ENCODE measurements around the gene INSIG1. TPM values are rescaled to one million over a fixed set of nuclear protein-coding genes. Genes with fewer than 3 reads are reported as not detected.
A peak's percentile ranks its signal among the peaks of the same experiment; 100 is the strongest.

INSIG1 gene
- total RNA-seq, 1 donor from 2014 or later, result 53.5 TPM

- ATAC-seq, result no peak
These were observed 11.8 kb upstream of the INSIG1 start for GRCh38 chr7:155285833-155286232.

- no peak for ATAC-seq
These were observed 11.0 kb upstream of the INSIG1 start for GRCh38 chr7:155286686-155287085.

GRCh38 chr7:155287284-155287935, 10.3 kb upstream of the INSIG1 start:
- ATAC-seq, result no peak

DNA sequence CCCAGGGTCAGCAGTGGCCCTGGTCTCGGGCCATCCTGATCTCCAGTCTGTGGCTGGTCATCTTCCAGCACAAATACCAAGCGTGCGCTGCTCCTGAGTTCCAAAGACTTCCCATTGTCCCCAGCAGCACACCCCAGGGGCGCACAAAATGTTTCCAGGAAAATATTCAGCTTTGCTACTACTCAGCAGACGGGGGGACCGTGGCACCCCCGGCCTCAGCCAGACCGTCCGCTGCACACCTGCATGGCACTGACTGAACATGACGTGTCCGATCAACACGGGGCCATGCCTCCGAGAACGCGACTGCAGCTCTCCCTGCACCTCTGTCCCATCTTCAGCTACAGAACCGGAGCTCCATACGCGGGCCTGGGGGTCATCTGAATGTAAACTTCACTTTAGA, 9.6 kb upstream of the INSIG1 start:
- ATAC-seq, result no peak

- no peak for ATAC-seq
These were observed 8.6 kb upstream of the INSIG1 start for GRCh38 chr7:155289107-155289506.

DNA sequence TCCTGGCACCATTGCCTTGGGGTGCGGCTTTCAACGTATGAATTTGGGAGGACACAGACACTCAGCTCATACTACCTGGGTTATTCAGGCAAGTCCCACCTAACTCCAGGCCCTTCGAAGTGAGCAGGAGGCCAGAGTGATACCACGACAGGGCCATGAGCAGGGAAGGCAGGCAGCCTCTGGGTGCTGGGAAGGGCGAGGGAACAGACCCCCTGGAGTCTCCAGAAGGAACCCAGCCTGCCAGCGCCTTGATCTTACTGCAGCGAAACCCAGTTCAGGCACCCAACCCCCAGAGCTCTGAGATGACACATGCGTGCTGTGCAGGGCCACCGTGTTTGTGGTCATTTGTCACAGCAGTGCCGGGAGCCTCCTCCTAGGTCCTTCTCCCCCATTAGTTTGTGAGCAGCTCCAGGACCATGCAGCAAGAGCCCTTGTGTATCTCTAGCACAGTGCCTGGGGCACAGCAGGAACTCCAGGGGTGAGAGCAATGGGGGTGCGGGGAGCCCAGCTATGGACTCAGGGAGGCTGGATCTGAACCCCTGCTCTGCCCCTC, 7.7 kb upstream of the INSIG1 start:
- no peak for ATAC-seq

- peak; percentile 82 for ATAC-seq
These were observed 6.6 kb upstream of the INSIG1 start for GRCh38 chr7:155291045-155291530.

GRCh38 chr7:155291729-155292128, 5.9 kb upstream of the INSIG1 start:
- ATAC-seq, result no peak

- ATAC-seq, result no peak
These were observed 4.9 kb upstream of the INSIG1 start for GRCh38 chr7:155292680-155293226.

DNA sequence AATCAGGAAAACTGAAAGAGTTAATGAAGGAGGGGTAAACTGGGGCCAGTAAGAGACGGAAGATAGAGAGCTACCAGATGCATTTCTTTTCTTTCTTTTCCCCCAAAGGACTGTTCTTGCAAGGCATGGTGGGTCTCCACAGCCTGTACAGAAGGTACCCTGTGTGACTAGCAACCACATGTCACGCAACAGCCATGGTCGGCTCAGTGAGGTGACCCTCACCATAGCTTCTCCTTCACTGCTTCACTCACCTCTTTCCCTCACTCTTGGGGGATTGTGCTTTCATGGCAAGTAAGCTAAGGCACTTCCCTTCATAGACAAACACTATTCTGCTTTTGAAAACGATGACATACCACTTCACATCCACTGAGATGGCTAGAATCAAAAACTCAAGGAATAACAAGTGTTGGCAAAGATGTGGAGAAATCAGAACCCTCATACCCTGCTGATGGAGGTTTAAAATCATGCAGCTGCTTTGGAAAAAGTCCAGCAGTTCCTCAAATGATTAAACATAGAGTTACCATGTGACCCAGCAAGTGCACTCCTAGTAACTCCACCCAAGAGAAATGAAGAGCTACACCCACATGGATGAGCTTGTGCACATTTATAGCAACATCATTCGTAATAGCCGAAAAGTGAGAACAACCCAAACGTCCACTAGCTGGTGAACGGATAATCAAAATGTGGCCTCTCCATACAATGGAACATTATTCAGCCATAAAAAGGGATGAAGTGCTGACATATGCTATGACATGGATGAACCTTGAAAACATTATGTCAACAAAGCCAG, 3.8 kb upstream of the INSIG1 start:
- no peak for ATAC-seq

GRCh38 chr7:155294511-155294778, 3.2 kb upstream of the INSIG1 start:
- no peak for ATAC-seq

DNA sequence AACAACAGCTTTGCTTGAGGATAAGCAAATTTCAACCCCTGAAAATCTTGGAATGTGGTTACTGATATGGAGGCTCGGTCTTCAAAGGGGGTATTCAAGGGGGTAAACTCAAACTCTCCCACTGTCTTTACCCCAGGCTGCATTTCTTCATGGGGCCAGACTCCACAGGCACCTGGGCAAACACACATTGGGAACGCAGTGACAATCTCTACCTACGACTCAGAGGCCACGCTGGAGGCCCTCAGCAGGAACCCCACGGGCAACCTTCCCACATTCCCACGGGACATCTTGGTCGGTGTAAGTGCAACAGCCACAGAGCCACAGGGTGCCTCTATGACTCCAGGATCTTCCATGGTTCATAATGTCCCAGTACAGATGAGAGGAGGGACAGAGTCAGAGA, 2.2 kb upstream of the INSIG1 start:
- ATAC-seq, result no peak

DNA sequence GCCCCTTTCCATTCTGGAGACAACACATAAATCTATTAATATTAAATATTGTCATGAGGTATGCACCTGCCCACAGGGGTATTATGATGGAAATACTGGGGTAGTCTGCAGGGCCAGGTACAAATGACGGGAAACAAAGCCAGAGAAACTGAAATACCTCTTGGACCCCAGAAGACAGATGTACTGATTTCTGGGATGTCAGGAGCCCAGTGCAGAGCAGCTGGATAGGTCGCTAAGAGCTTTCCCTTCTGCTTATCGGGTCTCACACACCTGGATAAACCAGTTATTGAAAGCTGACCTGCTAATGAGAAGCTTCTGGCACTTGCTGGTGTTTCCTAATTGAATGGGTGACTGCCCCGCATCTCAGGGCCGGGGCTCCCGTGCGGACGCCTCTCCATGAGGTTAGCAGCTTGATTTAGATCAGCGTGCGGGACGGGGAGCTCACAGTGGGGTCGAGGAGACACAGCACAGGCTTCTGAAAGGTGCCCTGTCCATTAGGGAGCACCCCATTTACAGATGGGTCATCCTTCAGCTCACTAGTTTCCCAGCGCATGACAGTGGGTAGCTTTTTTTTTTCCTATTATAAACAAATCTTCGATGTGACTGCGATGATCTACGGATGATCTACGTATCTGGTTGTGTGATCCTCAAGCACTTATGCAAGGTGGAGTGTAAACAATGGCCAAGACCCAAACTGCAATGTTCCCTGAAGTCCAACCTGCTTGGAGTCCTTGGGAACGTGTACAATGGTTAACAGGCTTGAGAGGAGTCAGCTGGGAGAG, 1.5 kb upstream of the INSIG1 start:
- no peak for ATAC-seq

- ATAC-seq, result peak; percentile 24
These were observed 726 bp upstream of the INSIG1 start for GRCh38 chr7:155296788-155297516.

DNA sequence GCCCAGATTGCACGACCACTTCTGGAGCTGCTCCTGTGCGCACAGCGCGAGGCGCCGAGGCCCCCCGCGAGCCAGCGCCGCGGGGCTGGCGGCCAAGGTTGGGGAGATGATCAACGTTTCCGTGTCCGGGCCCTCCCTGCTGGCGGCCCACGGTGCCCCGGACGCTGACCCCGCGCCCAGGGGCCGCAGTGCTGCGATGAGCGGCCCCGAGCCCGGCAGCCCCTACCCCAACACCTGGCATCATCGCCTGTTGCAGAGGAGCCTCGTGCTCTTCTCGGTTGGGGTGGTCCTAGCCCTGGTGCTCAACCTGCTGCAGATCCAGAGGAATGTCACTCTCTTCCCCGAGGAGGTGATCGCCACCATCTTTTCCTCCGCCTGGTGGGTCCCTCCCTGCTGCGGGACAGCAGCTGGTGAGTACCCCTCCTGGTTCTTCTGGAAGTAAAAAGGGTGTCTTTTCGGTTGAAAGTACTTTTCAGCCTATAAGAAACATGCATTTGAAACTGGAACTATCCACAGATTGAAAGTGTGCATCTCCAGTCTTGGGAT, 683 bp downstream of the INSIG1 start:
- peak; percentile 2 for ATAC-seq

GRCh38 chr7:155298834-155299534, 1.3 kb downstream of the INSIG1 start:
- peak; percentile 88 for ATAC-seq

DNA sequence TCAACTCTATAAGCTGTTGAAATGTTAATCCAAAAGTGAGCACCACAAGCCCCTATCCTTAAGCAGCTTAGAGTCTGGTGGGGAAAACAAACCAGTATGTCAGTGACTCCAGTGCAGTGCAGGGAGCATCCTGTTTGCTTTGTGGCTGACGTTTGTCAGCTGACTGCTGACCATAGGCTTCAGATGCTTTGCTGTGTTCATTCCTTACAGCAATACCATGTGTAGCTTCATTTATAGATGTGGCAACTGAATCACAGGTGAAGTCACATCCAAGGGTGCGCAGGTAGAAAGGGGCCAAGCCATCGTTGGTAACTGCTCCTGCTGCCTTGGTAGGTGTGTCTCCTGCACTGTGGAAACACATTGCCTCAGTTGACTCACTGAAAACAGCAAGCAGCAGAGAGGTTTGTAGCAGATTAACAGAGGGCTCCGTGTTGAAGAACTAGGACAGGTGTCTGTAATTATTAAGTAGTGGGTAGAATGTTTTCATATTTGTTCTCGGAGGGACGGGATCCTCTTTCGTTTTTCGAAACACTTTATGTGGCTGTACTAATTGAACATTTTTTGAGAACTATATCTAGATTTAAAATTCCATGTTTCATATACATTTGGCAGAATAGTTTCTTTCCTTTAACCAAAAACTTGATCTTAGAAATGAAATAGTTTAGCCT, 2.0 kb downstream of the INSIG1 start:
- no peak for ATAC-seq

DNA sequence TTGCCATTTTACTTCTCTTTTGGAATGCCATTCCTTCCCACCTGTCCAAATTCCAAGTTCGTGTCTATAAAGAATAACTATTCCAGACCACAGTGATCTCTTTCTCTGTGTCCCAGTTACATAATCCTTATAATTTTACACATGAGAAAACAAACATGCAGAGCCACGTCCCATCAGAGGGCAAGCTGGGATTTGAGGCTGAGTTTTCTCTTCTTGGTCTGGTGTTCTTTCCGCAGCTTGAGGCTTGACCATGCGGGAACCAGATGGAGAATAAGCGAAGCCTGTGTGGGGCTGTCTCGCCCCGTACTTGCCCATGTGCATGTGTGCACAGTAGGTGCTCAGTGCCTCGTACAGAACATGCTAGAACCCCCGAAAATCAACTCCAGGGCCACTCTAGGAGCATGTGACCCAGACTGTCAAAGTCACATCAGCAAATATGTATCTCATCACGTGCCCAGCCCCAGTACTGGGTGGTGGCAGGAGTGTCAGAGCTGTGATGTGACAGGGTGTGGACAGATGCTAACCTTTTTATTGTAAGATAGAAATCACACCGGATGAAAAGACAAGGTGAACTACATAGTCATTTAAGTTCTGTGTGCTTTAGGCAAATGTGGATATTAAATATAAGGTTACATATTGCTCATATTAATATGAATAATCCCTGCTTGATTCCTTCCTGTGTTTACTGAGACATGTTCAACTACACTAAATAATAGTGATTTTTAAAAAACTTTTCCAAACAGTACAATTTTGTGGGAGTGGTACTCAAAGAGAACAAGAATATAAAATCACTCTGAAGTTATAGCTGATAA, 3.2 kb downstream of the INSIG1 start:
- ATAC-seq, result no peak

GRCh38 chr7:155303039-155303593, 5.4 kb downstream of the INSIG1 start:
- no peak for ATAC-seq
